ENCODE data around the gene C20orf96.
"Not testable (repeated sequence)": the region's sequence is repeated elsewhere in the genome, so short reads cannot be mapped to it uniquely, and the experiment has no call there.

The C20orf96 gene

DNA sequence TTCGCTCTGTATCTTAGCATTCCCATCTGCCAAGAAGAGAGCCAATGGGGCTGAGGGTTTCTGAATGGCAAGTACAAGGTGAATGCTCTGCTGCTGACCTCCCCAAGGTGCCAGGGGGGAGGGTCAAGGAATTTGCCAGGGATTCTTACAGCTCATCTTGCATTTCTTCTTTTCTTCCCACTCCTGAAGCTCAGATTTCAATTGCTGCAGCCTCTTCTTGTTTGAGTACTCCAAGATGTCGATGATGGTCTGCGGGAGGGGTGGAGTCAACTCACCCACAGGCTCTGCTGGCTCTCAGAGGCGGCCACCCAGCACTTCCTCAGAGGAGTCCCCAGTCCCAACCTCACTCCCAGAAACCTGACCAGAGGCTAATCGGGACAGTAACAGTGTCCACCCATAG, 12.4 kb downstream of the C20orf96 start:
- no peak for DNase-seq

- DNase-seq: no peak
These were observed 13.1 kb downstream of the C20orf96 start for GRCh38 chr20:277496-277781.

- DNase-seq: no peak
These were observed 13.7 kb downstream of the C20orf96 start for GRCh38 chr20:276620-277495.

DNA sequence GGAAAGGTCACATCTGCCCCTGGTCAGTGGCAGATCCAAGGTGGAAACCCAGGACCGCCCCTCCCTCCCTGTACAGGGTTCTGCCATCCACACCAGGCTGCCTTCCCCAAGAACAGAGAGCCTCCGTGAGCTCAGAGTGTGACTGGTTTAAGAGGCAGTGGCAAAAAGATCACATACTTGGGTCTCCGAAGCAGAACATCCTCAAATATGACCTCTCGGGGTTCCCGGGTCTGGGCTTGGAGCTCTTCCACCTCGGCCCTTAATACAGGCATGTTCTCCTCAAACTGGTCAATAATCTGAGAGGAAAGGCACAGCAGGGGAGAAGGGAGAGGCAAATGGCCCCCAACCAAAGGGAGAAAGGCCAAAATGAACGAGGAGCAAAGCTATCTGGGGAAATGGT, 14.8 kb downstream of the C20orf96 start:
- DNase-seq: no peak

GRCh38 chr20:273884-274283, 16.7 kb downstream of the C20orf96 start:
- DNase-seq: no peak

GRCh38 chr20:272718-273117, 17.8 kb downstream of the C20orf96 start:
- DNase-seq: no peak

- DNase-seq: no peak
These were observed 19.0 kb downstream of the C20orf96 start for GRCh38 chr20:271528-271927.

DNA sequence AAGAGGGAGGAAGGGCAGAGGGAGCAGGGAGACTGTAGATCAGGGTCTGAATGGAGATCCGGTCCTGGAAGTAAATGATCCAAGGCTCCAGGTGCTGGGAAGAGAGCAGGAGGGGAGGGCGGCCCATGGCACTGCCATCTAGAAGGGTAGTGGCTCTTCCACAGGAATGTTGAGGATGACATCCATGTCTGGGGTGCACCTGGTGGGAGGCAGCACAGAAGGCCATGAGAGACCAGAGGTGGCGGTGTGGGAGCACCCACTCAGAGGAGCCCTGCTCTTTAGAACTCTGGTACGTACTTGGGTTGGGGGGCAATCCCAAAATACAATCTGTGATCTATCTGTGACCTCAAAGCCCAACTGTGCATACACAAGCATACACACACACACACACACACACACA, 19.5 kb downstream of the C20orf96 start:
- DNase-seq: no peak

- no peak for DNase-seq
These were observed 20.0 kb downstream of the C20orf96 start for GRCh38 chr20:270517-270916.

DNA sequence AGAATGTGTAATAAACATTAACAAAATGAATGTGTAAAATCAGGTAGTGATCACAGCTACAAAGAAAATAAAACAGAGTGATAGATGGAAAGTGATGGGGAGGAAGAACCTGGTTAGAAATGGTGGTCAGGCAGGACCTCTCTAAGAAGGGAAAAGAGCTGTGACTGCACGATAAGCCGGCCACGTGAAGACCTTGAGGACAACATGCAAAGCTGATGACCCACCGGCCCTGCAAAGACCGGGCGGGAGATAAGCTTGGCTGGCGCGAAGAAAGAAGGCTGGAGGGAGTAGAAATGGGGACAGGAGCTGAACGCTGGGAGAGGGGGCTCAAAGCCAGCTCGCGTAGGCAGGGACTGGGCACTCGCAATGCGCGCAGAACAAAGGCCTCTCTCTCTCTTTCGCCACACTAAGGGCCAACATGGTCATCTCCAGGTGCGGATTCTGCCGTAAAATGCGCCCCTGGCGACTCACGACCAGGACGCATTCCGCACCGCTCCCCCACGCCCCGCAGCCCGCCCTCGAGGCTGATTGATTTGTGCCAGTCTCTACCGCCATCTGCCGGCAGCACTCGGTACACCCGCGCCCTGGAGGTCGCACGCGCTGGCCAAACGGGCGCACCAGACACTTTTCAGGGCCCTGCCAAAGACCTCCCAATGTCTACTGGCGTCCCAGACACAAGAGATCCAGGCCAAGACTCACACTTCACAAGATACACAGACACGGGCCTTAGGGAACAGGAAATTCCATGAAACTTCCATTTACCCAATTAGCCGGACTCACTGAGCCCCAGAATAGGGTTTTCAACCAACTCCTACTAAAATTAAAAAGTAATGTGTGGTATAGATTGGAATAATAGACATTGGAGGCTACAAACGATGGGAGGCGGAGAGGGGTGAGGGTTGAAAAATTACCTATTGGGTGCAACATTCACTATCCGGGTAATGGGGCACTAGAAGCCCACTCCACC, 23.7 kb downstream of the C20orf96 start:
- peak; percentile 58 for DNase-seq

GRCh38 chr20:263701-264100, 26.8 kb downstream of the C20orf96 start:
- DNase-seq: no peak

DNA sequence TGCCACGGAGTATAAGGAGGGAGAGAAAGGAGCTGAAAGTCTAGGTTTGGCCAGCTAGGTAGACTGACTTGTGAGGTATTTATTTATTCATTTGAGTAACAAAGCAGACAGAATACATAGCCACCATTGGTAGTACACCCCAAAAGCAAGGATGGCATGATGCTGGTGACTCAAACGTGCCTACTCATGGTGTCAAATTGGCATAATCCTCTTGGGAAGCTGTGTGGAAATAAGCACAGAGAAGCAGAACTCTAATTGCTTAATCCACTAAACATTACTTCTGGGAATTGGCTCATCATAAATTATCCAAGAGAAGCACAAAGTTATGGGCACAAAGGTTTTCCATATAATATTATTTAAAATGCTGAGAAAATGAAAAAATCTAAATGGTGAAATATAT, 30.6 kb downstream of the C20orf96 start:
- no peak for DNase-seq

DNA sequence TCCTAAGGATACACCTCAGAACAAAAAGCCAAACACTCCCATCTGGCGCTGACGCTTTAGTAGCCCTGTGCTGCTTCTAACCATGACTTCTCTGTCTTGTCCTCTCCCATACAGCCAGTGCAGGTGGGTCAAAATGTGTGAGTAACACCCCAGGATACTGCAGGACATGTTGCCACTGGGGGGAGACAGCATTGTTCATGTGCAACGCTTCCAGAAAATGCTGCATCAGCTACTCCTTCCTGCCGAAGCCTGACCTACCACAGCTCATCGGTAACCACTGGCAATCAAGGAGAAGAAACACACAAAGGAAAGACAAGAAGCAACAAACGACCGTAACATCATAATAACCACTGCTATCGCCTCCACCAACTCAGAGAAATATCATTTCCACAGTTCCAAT, 31.6 kb downstream of the C20orf96 start:
- DNase-seq: no peak

DNA sequence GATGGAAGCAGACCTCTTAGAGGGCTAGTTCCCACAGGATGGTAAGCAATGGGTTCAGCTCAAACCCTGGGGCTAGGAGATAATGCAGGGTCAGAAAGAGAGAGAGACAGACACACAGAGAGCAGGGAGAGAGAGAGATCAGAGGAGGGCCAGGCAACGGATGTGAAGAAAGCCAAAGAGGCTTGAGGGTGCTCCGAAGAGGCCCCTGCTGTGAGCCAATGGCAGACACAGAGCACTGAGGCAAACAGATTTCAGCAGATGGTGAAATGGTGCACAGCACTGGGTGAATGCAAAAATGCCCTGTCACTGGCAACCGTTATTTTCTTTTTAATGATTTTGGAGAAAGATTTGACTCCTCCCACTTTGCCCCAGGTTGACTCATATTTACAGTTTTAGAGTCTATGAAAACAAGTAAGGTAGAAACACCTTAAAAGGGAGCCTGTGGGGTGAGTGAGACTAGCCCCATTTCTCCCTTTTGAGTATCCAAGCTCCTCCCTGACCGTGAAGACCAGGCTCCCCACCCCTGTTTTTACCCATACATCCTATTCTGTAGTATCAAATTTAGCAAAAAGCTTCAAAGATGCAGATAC, 32.2 kb downstream of the C20orf96 start:
- DNase-seq: no peak

- DNase-seq: no peak
These were observed 33.1 kb downstream of the C20orf96 start, which contains the start of gene DEFB132 for GRCh38 chr20:257419-257818. Gene DEFB132, plus strand, starts transcription at chr20:257724. Its CDS starts 55 bp downstream, at chr20:257779.

- not testable (repeated sequence) for DNase-seq
These were observed 37.1 kb downstream of the C20orf96 start for GRCh38 chr20:253447-253846.

- no peak for DNase-seq
These were observed 37.7 kb downstream of the C20orf96 start for GRCh38 chr20:252801-253200.

- no peak for DNase-seq
These were observed 39.2 kb downstream of the C20orf96 start for GRCh38 chr20:251354-251753.

DNA sequence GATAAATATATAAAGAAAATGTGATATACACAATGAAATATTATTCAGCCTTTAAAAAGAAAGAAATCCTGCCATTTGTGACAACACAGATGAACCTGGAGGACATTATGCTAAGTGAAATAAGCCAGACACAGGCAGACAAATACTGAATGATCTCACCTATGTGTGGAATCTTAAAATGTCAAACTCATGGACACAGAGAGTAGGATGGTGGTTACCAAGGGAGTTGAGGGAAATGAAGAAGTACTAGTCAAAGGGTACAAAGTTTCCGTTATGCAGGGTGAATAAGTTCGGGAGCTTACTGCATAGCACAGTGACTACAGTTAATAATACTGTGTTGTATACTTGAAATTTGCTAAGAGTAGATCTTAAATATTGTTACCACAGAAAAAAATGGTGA, 47.6 kb downstream of the C20orf96 start:
- DNase-seq: no peak

DNA sequence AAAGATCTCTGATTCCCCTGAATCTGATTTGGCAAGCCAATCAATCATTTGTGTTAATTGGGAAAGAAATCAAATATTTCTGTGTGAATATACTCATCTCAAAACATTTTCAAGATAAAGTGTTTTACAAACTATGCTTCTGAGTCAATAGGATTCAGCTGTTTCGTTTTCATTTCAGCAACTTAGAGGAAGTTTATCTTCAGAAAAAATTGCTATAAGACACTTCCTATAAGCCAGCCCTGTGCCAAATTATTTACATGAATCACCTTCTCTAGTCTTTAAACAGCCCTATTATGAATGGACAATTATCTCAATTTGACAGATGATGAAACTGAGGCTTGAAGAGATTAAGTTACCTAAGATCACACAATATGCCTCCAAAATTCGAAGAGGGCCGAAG, 52.6 kb downstream of the C20orf96 start:
- no peak for DNase-seq

DNA sequence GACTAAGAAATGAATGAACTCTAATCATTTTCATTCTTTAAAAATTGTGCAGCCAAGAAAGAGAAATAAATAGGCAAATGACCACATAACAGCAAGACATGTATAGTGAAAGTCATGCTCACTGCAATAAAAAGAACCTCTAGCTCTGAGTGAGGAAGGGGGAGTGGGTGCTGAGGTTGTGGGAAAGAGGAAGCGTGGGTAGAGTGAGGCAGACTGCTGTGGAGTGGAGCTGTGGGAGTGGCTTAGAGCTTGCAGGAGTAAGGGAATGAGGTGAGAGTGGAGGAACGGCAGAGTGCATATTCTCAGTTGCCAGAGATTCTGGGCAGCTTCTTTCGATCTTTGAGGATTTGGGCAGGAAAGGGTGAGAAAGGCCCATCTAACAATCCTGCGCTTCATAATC, 53.1 kb downstream of the C20orf96 start:
- DNase-seq: peak; percentile 38

DNA sequence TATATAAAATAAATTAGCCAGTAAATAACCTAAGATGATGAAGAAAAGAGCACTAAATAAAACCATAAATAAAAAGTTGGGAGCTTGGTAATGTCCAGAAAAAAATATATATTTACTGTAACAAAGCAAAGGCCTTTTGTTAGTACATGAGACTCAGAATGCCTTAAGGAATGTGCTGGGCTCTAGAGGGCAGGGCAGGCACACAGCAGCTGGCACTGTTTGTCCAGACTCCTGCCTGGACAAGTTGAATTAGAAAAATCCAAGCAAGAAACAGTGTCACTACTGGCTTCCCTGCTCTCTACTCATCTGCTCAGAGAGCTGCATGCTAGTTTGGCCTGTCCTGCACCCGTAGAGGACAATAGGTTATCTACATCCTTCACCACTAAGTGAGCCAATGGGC, 54.7 kb downstream of the C20orf96 start:
- DNase-seq: no peak

GRCh38 chr20:227439-228105, 63.0 kb downstream of the C20orf96 start:
- DNase-seq: peak; percentile 69

Measured in GF-D8 (cell line).